Mucosa of descending colon (tissue), 3 donors: ENCODE measurements around the gene SEC61A2. TPM values are rescaled to one million over a fixed set of nuclear protein-coding genes. Genes with fewer than 3 reads are reported as not detected.

Experiments
- ATAC-seq: fragments of 200-7000 bp; cut with Tn5 transposase; one replicate; pipeline ENCODE4 v1.9.1; 2020; ENCODE audit warnings: mild to moderate bottlenecking, moderate library complexity
- DNase-seq, 3 donors: peaks; one replicate each; pipeline ENCODE4 v3.0.0-alpha.2; 2020
- H3K36me3 ChIP-seq: fragments of 200-600 bp; one replicate; pipeline ENCODE4 v1.8.0; 2021; ENCODE audit warnings: low read depth, mild to moderate bottlenecking
- H3K4me1 ChIP-seq: fragments of 200-600 bp; one replicate; pipeline ENCODE4 v1.8.0; 2021; ENCODE audit warnings: low read depth, mild to moderate bottlenecking
- H3K4me3 ChIP-seq: fragments of 200-600 bp; one replicate; pipeline ENCODE4 v1.8.0; 2021; ENCODE audit warnings: mild to moderate bottlenecking
- H3K9me3 ChIP-seq: fragments of 200-600 bp; one replicate; pipeline ENCODE4 v1.8.0; 2021; ENCODE audit warnings: mild to moderate bottlenecking
- CTCF ChIP-seq: fragments of 200-600 bp; IDR thresholded peaks from one replicate; pipeline ENCODE4 v1.8.0; 2022; ENCODE audit warnings: antibody characterized with exemption, mild to moderate bottlenecking
- intact Hi-C, 2 donors: fragments of 100-400 bp; cut with DNase I in 1 of 2; cut with micrococcal nuclease in 1 of 2; formaldehyde crosslinking; loops; one replicate each; pipeline versions ENCODE4 v1.11.0 to v1.11.1; 2022; cut with DNase I, micrococcal nuclease
- total RNA-seq, 3 donors: library from RNA; stranded (reverse); fragmentation: NEBNext Ultra II Directional in 2 of 3; extraction: Animal tissue kit (Norgen Biotek cat#: 25700) in 2 of 3; gene quantifications; one replicate each; pipeline versions ENCODE4 v1.2.1 to v1.2.4, GENCODE V29; 2021 to 2023
- donor health status: DM: no; HTN: no; CAD: no; lungs with moderate emphysema.
- donor health status: DM: no; HTN: no; CAD: no.
- donor health status: DM: no; HTN: yes; CAD: no.

The SEC61A2 gene
- total RNA-seq, 3 donors from 2014 or later, result 4.9 to 6.5 (median 5.0) TPM

GRCh38 chr10:12097791-12098190 is 31.7 kb upstream of the SEC61A2 start:
- ATAC-seq (peak; percentile 94), DNase-seq (peak in 2 of 3 donors; percentile 20 to 31)
- TF ChIP-seq CTCF, result no peak
- Histone ChIP-seq H3K9me3 (no peaks in the 10 kb centered on the region), H3K4me3 (no peak overlapping the region), H3K4me1 (no peaks in the 10 kb centered on the region), H3K36me3 (no peaks in the 10 kb centered on the region)
- intact Hi-C loops, result no loop called here

- no peak for DNase-seq
- Histone ChIP-seq H3K4me3 (no peak overlapping the region), H3K9me3 (no peaks in the 10 kb centered on the region), H3K4me1 (no peaks in the 10 kb centered on the region), H3K36me3 (no peaks in the 10 kb centered on the region)
- no peak for ATAC-seq
- intact Hi-C loops, result no loop called here
- no peak for TF ChIP-seq CTCF
Measured at GRCh38 chr10:12098966-12099365, 30.5 kb upstream of the SEC61A2 start.

DNA sequence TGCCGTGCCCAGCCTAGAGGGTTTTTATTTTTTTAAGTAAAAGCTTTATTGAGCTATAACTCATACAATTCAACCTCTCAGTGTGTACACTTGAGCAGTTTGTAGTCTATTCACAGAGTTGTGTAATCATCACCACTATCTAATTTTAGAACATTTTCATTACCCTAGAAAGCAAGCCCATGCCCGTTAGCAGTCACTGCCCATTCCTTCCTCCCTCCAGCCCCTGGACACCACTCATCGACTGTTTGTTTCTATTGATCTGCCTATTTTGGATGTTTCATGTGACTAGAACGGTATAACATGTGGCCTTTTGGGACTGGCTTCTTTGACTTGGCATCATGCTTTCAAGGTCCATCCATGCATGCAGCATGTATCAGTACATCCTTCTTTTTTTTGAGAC is 25.7 kb upstream of the SEC61A2 start:
- intact Hi-C loops, result no loop called here
- Histone ChIP-seq H3K9me3 (no peaks in the 10 kb centered on the region), H3K36me3 (no peaks in the 10 kb centered on the region), H3K4me3 (no peak overlapping the region), H3K4me1 (no peaks in the 10 kb centered on the region)
- ATAC-seq (no peak), DNase-seq (no peak)
- TF ChIP-seq CTCF, result no peak

DNA sequence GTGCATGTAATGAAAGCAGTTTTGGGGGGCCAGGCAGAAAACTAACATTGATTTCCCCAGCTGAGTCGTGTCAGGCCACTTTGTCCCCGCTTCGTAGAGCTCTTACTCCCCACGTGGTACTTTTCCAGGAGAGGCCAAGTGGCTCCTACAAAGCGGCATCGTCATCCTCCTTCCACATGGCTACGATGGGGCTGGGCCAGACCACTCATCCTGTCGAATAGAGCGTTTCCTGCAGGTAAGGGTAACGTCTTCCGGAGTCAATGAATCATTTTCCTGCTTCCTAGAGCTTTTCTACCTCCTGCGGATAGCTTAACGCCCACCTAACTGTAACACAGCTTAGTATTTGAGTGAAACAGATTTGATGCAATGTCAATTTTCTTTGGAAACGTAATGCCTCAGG is 21.7 kb upstream of the SEC61A2 start:
- ATAC-seq, result no peak
- no peaks in the 10 kb centered on the region for H3K9me3 ChIP-seq
- H3K36me3 ChIP-seq, result no peaks in the 10 kb centered on the region
- no peaks in the 10 kb centered on the region for H3K4me1 ChIP-seq
- intact Hi-C loops, result no loop called here
- TF ChIP-seq CTCF, result no peak
- no peak overlapping the region for H3K4me3 ChIP-seq
- DNase-seq, result no peak

GRCh38 chr10:12109286-12109685 is 20.2 kb upstream of the SEC61A2 start:
- no peak for TF ChIP-seq CTCF
- DNase-seq (no peak), ATAC-seq (no peak)
- Histone ChIP-seq H3K4me3 (no peak overlapping the region), H3K36me3 (no peaks in the 10 kb centered on the region), H3K4me1 (no peaks in the 10 kb centered on the region), H3K9me3 (no peaks in the 10 kb centered on the region)
- intact Hi-C loops, result no loop called here

- H3K9me3 ChIP-seq, result no peaks in the 10 kb centered on the region
- H3K4me1 ChIP-seq, result no peaks in the 10 kb centered on the region
- intact Hi-C loops, result no loop called here
- ATAC-seq (no peak), DNase-seq (no peak)
- H3K36me3 ChIP-seq, result no peaks in the 10 kb centered on the region
- TF ChIP-seq CTCF, result no peak
- no peak overlapping the region for H3K4me3 ChIP-seq
Measured at GRCh38 chr10:12111528-12111927, 17.9 kb upstream of the SEC61A2 start.
